Ovary (tissue), 3 donors: ENCODE measurements around the gene KCNIP4.

ENCODE experiments used
- POLR2A ChIP-seq: fragments of 450-650 bp; IDR thresholded peaks from one replicate; pipeline ENCODE4 v1.6.1; 2017; ENCODE audit warnings: antibody characterized with exemption, mild to moderate bottlenecking, moderate library complexity
- TF ChIP-seq, protein P1 (sequence below), 3 donors: fragments of 450-650 bp in 2 of 3; fragments of 200-600 bp in 1 of 3; IDR thresholded peaks; one replicate each; pipeline versions ENCODE4 v1.5.1 to v1.8.0; 2016 to 2022; ENCODE audit warnings: antibody characterized with exemption in 3 of 3, mild to moderate bottlenecking in 1 of 3
- donor health status: DM: no; HTN: no; CAD: no.

DNA sequence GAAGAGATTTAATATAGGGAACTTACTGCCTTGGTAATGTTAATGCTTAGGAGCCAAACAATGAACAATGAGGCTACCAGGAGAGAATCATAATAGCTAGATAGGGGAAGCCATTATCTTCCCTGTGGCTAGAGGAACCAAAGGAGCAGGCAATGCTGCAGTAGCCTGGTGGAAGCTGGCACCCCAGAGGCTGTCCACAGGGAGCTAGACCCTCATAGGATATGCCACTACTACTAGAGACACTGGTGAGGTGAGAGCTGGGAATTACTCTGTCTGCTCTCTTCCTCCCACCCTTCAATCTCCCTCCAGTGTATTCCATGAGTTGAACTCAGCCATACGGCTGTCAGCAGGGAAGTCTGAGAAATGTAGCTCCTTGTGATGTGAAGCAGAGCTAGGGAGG is 601.4 kb downstream of the KCNIP4 start:
- TF ChIP-seq, protein P1, sequence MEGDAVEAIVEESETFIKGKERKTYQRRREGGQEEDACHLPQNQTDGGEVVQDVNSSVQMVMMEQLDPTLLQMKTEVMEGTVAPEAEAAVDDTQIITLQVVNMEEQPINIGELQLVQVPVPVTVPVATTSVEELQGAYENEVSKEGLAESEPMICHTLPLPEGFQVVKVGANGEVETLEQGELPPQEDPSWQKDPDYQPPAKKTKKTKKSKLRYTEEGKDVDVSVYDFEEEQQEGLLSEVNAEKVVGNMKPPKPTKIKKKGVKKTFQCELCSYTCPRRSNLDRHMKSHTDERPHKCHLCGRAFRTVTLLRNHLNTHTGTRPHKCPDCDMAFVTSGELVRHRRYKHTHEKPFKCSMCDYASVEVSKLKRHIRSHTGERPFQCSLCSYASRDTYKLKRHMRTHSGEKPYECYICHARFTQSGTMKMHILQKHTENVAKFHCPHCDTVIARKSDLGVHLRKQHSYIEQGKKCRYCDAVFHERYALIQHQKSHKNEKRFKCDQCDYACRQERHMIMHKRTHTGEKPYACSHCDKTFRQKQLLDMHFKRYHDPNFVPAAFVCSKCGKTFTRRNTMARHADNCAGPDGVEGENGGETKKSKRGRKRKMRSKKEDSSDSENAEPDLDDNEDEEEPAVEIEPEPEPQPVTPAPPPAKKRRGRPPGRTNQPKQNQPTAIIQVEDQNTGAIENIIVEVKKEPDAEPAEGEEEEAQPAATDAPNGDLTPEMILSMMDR (IDR thresholded peaks at IDR 0.05) = no peak
- no peak for TF ChIP-seq POLR2A
